ENCODE measurements around the gene TOR1AIP1. TPM values are rescaled to one million over a fixed set of nuclear protein-coding genes. Genes with fewer than 3 reads are reported as not detected.

Gene TOR1AIP1
- total RNA-seq, result 47.5 and 58.2 TPM in 2 replicates

GRCh38 chr1:179882253-179883039 lies at the start of gene TOR1AIP1:
TOR1AIP1 (plus strand) TSS chr1:179882285; CDS start chr1:179882503, 218 bp downstream.

GRCh38 chr1:179877586-179878265 lies 4.4 kb upstream of the TOR1AIP1 start, which contains the start of gene TOR1AIP2:
TOR1AIP2 (minus strand) TSS chr1:179877803; CDS start chr1:179852665, 25,138 bp downstream.

GRCh38 chr1:179954493-179955286 lies 72.6 kb downstream of the TOR1AIP1 start, which contains the start of gene CEP350:
CEP350 (plus strand) TSS chr1:179954810; CDS start chr1:179986182, 31,372 bp downstream.

Other genes starting within 250 kb of the TOR1AIP1 start
- gene FAM163A, start 139.0 kb upstream of the TOR1AIP1 start, total RNA-seq, result not detected in 2 replicates
- 50.0 and 73.5 TPM in 2 replicates for gene TOR1AIP2, start 4.5 kb upstream of the TOR1AIP1 start, total RNA-seq
- 17.7 and 26.0 TPM in 2 replicates for gene CEP350, start 72.5 kb downstream of the TOR1AIP1 start, total RNA-seq